Stimulated activated CD8-positive, alpha-beta memory T cell treated with anti-CD3 and anti-CD28 coated beads, Interleukin-7, amount 100 ng/mL, for 24 hours (primary cell): ENCODE results near the gene LMF1.
"Not testable (repeated sequence)": the region's sequence is repeated elsewhere in the genome, so short reads cannot be mapped to it uniquely, and the experiment has no call there.

Experiments used
- DNase-seq: peaks from one replicate; pipeline ENCODE4 v3.0.0-alpha.2; 2020; ENCODE audit warnings: low read depth

LMF1 gene

DNA sequence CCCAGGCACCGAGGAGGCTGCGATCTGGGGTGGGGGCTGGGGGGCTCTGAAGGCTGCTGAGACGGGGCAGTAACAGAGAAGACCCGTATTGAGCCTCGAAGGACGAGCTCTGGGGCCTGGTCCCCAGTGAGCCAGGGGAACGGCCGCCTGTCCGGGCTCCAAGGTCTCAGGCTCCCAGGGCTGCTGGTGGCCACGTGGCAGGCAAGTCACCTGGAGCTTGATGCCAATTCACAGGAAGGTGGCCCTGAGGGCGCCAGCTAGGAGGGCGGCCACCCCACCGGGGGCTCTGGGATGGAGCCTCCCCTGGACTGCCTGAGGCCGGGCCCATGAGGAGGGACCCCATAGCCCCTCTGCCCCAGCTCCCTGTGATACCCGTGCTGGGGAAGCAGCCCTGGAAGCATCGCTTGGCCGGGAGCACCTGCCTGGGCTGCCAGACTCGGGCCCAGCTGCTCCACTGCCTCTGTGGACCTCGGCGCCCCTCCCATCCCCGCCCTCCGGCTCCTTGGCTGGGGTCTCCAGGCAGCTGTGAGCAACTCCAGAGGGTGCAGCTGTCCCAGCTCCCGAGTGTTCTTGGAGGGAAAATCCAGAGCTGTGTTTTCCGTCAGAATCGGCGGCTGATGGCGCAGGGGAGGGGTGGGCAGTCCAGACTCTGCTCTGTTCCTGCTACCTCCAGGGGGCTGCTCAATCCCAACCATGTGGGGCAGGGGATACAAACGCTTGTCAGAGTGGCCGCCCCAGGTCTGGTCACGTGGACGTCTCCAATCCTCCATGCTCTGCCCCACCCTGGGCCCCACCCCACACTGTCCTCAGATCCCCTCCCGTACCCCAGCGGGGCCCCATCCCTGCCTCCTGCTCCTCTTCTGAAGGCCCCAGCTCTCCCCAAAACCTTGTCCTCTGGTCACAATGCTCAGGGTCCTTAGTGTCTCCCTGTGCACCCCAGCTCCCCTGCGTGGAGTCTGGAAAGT is 103.1 kb downstream of the LMF1 start:
- no peak for DNase-seq

DNA sequence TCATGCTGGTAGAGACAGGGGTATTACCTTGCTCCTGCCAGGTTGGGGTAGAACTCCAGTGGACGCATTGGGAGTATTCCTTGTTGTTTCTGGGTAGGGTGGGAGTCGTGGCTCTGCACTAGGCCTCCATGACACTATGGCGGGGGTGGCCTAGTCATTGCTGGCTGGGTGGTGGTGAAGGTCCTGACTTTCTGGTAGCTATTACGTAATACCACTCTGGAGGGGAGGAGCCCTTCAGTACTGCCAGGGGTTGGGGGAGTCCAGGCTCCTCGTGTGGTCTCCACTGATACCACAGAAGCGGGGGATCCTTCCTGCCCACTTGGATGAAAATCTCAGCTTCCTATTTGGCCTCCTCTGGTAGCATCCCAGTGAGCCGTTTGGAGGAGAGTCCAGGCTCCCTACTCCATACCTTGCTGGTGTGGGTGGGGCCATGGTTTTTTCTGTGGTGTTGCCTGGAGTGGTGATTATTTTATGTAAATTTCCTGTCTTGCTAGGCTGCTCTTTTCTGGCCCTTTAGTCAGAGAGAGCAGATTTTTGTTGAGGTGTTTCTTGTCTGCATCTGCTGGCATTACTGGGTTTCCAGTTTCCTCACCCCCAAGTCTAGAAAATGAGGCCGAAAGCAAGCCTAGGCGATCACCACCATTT is 104.4 kb downstream of the LMF1 start:
- no peak for DNase-seq

GRCh38 chr16:865026-865425 is 105.8 kb downstream of the LMF1 start:
- DNase-seq: no peak

GRCh38 chr16:861446-861845 is 109.3 kb downstream of the LMF1 start:
- no peak for DNase-seq

DNA sequence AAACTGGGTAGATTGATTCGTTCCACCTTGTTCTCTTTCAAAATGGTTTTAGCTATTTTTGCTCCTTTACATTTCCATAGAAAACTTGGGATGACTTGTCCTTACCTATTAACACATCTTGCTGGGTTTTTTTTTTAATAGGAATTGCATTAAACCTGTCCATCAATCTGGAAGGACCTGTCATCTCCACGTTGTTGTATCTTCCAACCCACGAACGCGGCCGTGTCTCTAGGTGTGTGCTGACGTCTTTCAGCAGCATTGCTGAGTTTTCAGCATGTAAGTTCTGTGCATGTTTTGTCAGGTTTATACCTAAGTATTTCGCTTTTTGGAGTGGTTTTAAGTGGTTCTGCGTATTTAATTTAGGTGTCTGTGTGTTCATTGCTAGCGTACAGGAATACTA is 109.9 kb downstream of the LMF1 start:
- no peak for DNase-seq

- not testable (repeated sequence) for DNase-seq
These were observed 111.8 kb downstream of the LMF1 start for GRCh38 chr16:858971-859370.

GRCh38 chr16:858441-858840 is 112.3 kb downstream of the LMF1 start:
- DNase-seq: not testable (repeated sequence)

GRCh38 chr16:856811-857210 is 114.0 kb downstream of the LMF1 start:
- no peak for DNase-seq

DNA sequence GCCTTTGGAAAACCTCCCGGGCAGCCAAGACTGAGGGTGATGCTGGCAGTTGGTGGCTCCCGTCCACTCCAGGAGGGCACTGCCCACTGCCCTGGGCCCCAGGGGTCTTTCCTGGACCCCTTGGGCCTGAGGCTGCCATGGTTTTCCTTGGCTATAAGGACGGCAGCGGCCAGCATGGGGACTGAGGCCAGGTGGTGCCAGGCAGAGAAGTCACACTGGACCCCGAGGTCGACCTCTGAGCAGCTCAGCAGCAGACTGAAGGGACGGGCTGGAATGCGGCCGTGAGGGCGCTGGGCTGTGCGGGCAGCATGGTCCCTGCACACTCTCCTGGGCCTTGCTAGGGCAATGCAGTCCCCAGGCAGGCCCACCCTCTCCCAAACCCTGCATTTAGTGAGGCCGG is 114.7 kb downstream of the LMF1 start:
- DNase-seq: no peak

DNA sequence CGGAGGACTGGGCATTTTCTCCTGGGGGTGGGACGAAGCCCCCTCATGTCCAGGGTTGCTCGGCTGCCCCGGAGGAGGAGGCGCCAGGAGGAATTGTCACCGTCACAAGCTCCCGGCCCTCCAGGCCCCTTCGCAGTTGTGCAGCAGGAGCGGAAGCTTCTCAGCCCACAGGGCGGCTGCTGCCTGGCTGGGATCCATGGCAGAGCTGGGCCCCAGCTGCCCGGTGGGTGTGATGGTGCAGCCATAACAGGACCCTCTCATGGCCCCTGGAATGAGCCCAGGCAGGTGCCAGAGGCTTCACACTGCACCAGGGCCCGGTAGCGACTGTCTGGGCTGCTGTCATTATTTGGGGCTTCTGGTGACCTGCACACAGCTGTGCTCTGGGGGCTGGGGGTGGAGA is 115.3 kb downstream of the LMF1 start:
- DNase-seq: no peak

GRCh38 chr16:854808-855410 is 115.9 kb downstream of the LMF1 start:
- no peak for DNase-seq

GRCh38 chr16:853981-854807 is 116.6 kb downstream of the LMF1 start:
- no peak for DNase-seq

DNA sequence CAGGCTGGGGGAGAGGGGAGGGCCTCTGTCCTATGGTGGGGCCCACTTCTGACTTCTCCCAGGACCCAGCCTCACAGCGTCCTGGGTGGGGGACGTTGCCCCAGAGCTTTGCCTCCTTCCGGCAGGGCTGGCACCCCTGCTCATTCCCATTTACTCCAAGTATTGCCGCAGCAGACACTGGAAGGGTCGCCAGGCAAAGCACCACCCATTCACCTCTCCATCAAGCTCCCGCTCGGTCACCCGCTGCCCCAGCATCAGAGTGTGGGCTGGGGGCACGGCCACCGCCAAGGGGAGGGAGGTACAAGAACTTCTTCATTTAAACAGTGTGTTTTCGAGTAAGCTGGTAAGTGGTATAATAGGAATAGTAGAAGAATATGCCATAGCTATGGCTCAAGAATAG is 117.5 kb downstream of the LMF1 start:
- no peak for DNase-seq

DNA sequence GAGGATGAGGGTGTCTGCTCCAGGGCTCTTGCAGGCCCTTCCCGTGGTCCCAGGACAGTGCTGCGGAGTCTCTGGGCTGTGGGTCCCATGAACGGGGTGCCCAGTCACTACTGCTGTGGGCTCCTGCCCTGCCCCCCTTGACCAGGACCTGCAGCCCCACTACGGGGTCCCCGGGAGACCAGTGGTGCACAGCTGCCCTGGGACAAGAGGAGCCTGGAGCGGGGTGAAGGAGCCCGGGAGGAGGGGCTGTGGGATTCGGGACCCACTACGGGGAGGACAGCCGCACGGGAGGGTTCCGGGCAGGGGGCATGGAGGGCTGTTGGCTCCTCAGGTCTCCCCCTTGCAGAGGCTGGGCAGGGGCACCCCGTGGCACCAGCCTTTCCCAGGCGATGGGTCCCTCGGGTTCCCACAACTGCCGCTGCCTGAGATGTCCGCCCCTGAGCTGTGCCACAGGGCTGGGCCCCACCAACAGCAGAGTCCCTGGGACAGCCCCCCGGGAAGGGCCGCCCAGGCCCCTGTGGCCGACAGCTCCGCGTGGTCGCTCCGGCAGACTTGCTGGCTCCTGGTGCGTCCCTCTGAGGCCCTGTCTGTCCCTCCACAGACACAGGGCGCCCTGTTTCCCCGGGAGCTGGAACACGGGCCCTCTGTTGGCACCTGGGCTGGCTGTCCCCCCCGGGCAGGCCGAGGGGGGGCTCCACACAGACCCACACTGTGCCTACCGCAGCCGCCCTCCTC is 118.2 kb downstream of the LMF1 start:
- no peak for DNase-seq

GRCh38 chr16:851871-852270 is 118.9 kb downstream of the LMF1 start:
- no peak for DNase-seq

GRCh38 chr16:851209-851810 is 119.5 kb downstream of the LMF1 start:
- no peak for DNase-seq

- DNase-seq: no peak
These were observed 120.1 kb downstream of the LMF1 start for GRCh38 chr16:850668-851067.

GRCh38 chr16:848510-849253 is 122.1 kb downstream of the LMF1 start:
- DNase-seq: no peak

DNA sequence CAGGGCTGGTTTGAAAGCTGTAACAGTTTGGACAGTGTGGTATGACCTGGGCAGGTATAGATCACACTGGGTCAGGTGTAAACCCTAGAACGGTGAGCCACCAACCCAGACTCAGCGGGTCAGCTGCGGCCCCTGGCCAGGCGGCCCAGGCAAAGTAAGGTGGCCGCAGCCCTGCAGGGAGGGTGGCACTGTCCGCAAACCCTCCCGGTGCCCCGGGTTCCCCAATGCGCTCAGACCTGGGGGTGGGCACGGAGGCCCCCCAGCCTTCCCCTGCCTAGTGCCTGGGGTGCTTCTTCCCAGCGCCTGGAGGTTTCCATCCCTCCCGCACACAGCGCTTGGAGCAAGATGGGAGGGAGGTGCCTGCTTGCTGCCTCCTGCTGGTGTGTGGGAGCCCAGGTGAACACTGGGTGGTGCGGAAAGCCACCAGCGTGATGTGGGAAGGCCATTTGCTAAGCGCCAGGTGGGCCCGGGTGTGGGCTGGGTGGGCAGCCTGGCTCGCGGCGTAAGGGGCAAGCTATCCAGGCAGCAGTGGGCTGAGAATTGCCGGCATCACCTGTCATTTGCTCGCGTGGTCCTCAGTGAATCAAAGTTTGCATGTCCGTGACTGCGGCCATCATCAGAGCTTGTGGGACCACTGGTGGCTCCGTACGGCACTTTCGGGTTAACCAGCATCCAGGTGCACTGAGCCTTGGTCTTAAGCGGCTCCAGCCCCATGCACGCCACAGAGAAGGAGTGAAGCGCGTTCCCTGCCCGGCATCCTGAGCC is 122.9 kb downstream of the LMF1 start:
- no peak for DNase-seq

GRCh38 chr16:847151-847550 is 123.6 kb downstream of the LMF1 start:
- no peak for DNase-seq
